Measurements from ENCODE around the gene CTSW.
"Not testable (repeated sequence)": the region's sequence is repeated elsewhere in the genome, so short reads cannot be mapped to it uniquely, and the experiment has no call there.

CTSW gene

GRCh38 chr11:65886826-65887722, 7.4 kb downstream of the CTSW start:
- TF ChIP-seq CTCF (conservative IDR thresholded peaks at IDR 0.05; ENCODE audit: control insufficient read depth, insufficient read depth, low read depth, low read length), result no peak
- DNase-seq (ENCODE audit: low read depth), result no peak
- peak overlapping the region; percentile 85 for H3K4me3 ChIP-seq (ENCODE audit: control insufficient read depth, low read depth, low read length)

GRCh38 chr11:65887723-65888162, 8.1 kb downstream of the CTSW start:
- TF ChIP-seq CTCF (conservative IDR thresholded peaks at IDR 0.05; ENCODE audit: control insufficient read depth, insufficient read depth, low read depth, low read length), result no peak
- DNase-seq (ENCODE audit: low read depth), result peak; percentile 57
- peak overlapping the region; percentile 85 for H3K4me3 ChIP-seq (ENCODE audit: control insufficient read depth, low read depth, low read length)

DNA sequence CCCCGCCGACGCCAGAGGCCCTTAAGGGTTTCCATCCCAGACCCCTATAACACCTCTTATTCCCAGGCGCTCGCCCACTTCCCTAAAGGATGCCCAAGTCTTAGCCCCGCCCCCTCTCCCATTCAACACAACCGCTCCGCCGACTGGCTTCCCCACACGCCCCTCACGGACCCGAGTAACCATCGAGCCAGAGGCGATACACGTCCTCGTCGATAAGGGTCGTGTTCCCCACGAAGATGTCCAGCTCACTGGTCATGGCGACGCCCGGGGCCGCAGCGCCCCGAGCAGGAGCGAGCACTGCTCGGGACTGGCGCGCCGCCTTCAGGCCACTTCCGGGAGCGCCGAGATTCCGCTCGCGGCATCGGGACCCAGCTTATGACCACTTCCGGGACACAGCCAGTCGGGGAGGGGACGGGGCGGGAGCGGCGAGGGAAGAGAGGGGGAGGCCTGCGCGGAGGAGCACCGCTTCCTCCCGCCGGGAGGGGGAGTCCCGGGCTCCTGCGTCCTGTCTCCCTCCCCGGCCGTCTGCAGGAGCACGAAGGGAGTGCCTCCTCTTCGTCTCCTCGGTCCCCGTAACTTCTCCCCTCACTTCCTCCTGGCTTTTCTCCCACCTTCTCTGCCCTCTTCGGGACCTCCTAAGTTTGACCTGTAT, 8.7 kb downstream of the CTSW start, which contains the start of gene FIBP:
TSS of gene FIBP (minus strand) at position 309 of the 652 bp plus-strand sequence. CDS start at position 256, 53 bp downstream.
- DNase-seq (ENCODE audit: low read depth), result peak; percentile 95
- peak within 1 kb of the TSS; percentile 85 for H3K4me3 ChIP-seq (ENCODE audit: control insufficient read depth, low read depth, low read length)
- peak; percentile 48 for TF ChIP-seq CTCF (conservative IDR thresholded peaks at IDR 0.05; ENCODE audit: control insufficient read depth, insufficient read depth, low read depth, low read length)

DNA sequence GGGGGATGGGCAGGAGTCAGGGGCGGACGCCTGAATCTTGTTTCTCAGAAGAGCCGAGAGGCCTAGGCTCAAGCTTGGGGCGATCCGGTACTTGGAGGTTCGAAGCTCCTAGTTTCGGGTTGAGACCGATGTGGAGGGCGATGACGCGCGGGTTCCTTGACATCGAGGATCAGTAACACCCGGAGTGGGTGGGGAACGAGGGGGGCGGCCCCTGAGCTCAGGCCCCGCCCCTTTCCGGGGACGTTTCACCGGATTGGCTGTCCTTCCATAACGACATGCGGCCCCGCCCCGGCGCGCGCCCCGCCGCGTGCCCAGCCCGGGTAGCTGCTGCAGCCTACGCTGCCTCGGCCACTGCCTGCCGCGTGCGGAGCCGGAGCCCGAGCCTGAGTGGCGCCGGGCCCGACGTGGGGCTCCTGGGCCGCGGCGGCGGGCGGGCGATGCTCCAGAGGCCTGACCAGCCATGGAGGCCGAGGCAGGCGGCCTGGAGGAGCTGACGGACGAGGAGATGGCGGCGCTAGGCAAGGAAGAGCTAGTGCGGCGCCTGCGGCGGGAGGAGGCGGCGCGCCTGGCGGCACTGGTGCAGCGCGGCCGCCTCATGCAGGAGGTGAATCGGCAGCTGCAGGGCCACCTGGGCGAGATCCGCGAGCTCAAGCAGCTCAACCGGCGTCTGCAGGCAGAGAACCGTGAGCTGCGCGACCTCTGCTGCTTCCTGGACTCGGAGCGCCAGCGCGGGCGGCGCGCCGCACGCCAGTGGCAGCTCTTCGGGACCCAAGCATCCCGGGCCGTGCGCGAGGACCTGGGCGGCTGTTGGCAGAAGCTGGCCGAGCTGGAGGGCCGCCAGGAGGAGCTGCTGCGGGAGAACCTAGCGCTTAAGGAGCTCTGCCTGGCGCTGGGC, 10.9 kb downstream of the CTSW start, which contains the start of gene CCDC85B:
TSS of gene CCDC85B (plus strand) at position 350 of the 895 bp plus-strand sequence. CDS start at position 461, 111 bp downstream.
- DNase-seq (ENCODE audit: low read depth), result peak; percentile 95
- peak within 1 kb of the TSS; percentile 61 for H3K4me3 ChIP-seq (ENCODE audit: control insufficient read depth, low read depth, low read length)
- no peak for TF ChIP-seq CTCF (conservative IDR thresholded peaks at IDR 0.05; ENCODE audit: control insufficient read depth, insufficient read depth, low read depth, low read length)

- peak; percentile 47 for DNase-seq (ENCODE audit: low read depth)
- peak; percentile 17 for TF ChIP-seq CTCF (conservative IDR thresholded peaks at IDR 0.05; ENCODE audit: control insufficient read depth, insufficient read depth, low read depth, low read length)
- peak overlapping the region; percentile 49 for H3K4me3 ChIP-seq (ENCODE audit: control insufficient read depth, low read depth, low read length)
These were observed 11.8 kb downstream of the CTSW start for GRCh38 chr11:65891219-65892136.

GRCh38 chr11:65892137-65892540, 12.5 kb downstream of the CTSW start:
- H3K4me3 ChIP-seq (ENCODE audit: control insufficient read depth, low read depth, low read length), result peak overlapping the region; percentile 49
- DNase-seq (ENCODE audit: low read depth), result not testable (repeated sequence)
